ENCODE measurements around the gene SLC25A18.

Gene SLC25A18

DNA sequence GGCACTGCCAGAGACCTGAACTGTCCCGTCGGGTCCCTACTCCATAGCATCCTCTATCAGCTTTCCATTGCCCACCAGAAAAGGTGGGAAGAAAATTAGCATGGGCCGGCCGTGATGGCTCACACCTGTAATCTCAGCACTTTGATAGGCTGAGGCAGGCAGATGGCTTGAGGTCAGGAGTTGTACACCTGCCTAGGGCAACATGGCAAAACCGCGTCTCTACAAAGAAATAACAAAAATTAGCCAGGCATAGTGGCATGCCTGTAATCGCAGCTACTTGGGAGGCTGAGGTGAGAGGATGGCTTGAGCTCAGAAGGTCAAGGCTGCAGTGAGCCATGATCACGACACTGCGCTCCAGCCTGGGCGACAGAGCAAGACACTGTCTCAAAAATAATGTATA is 3.5 kb downstream of the SLC25A18 start:
- TF ChIP-seq POLR2A (IDR thresholded peaks at IDR 0.05; ENCODE audit: low read depth, low read length) (no peak), PAX5 (IDR thresholded peaks at IDR 0.05; ENCODE audit: insufficient read depth, low read length, severe bottlenecking) (no peak), POU2F2 (IDR thresholded peaks at IDR 0.05; ENCODE audit: low read depth, low read length) (no peak), SPI1 (IDR thresholded peaks at IDR 0.05; ENCODE audit: low read depth, low read length) (no peak), POLR2AphosphoS5 (IDR thresholded peaks at IDR 0.05; ENCODE audit: low read depth, low read length) (no peak), TAF1 (IDR thresholded peaks at IDR 0.05; ENCODE audit: low read depth, low read length) (no peak)
- no peak for FAIRE-seq
- DNase-seq (ENCODE audit: insufficient read length, low spot score), result no peak

DNA sequence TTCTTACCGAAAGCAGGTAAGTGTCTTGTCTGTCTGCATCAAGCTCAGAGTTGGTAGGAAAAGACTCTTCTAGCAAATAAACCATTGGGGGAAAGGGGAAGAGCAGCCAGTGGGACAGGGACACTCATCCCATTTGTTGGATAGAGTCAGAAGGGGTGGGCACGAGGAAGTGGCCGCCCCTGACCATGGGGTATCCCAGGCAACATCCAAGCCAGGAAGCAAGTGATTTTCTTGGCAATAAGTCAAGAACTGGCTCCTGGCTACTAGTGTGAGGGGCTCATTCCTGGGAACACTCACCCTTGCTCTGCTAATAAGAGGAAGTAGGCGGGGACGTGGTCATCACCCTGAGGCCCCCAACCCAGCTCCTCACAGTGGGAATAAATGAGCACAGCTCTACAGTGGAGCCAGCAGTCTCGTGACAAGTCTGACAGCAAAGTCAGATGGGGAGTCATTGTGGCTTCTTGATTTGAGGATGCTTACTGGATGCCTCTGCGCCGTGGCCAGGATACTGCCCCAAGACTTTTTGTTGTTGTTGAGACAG is 6.7 kb downstream of the SLC25A18 start:
- FAIRE-seq (no peak), DNase-seq (ENCODE audit: insufficient read length, low spot score) (no peak)
- TF ChIP-seq POU2F2 (IDR thresholded peaks at IDR 0.05; ENCODE audit: low read depth, low read length), result no peak
- TF ChIP-seq POLR2A (IDR thresholded peaks at IDR 0.05; ENCODE audit: low read depth, low read length), result no peak
- TF ChIP-seq TAF1 (IDR thresholded peaks at IDR 0.05; ENCODE audit: low read depth, low read length), result no peak
- TF ChIP-seq POLR2AphosphoS5 (IDR thresholded peaks at IDR 0.05; ENCODE audit: low read depth, low read length), result no peak
- TF ChIP-seq PAX5 (IDR thresholded peaks at IDR 0.05; ENCODE audit: insufficient read depth, low read length, severe bottlenecking), result no peak

DNA sequence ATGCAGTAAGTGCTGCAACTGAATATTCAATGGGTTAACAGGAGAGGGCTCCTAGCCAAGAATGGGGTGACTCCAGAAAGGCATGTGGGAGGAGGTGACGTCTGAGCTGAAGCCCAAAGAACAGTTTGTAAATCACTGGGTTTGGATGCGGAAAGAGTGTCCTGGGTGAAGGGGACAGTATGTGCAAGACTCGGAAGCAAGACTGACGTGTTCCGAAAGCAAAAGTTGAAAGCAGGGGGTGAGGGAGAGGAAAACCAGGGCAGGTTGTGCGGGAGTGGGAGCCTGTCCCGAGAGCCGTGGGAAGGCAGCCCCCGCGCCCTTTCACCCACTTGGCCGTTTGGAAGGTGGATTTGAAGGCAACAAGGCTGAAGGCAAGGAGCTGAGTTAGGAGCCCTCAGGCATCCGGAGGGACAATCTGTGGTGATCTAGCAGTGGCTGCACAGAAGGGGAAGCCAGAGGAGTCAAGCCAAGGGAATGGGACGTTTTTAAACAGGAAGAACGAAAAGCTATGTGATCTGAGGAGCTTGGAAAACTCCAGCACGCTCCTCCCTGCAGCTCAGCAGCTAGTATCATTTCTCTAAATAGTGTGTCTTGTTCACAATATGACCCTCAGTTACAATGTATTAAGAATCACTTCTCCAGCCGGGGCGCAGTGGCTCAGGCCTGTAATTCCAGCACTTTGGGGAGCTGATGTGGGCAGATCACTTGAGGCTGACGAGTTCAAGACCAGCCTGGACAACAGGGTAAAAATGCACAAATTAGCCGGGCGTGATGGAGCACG is 7.7 kb downstream of the SLC25A18 start:
- no peak for DNase-seq (ENCODE audit: insufficient read length, low spot score)
- TF ChIP-seq PAX5 (IDR thresholded peaks at IDR 0.05; ENCODE audit: insufficient read depth, low read length, severe bottlenecking), result no peak
- no peak for TF ChIP-seq POLR2AphosphoS5 (IDR thresholded peaks at IDR 0.05; ENCODE audit: low read depth, low read length)
- no peak for FAIRE-seq

DNA sequence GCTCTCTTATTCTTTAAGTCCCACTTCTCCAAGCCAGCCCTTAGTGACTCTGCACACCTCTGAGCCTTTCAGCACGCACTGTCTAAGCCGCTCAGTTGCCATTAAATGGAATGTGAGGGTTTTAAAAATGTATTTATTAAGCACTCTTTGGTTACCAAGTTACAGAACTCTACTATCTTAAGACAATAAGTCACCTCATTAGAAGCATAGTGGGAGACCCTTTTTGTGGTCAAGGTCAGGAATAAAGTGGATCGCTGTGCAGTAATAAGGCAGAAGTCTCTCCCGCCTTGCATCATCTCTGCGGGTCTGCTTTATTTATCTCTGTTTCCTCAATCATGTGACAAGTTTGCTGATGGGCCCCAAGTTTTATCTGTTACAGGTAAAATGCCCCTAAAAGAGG is 11.9 kb downstream of the SLC25A18 start:
- FAIRE-seq, result no peak
- no peak for DNase-seq (ENCODE audit: insufficient read length, low spot score)
- TF ChIP-seq POLR2A (IDR thresholded peaks at IDR 0.05; ENCODE audit: low read depth, low read length), result no peak
- TF ChIP-seq SPI1 (IDR thresholded peaks at IDR 0.05; ENCODE audit: low read depth, low read length), result no peak
- TF ChIP-seq PAX5 (IDR thresholded peaks at IDR 0.05; ENCODE audit: insufficient read depth, low read length, severe bottlenecking), result no peak
- no peak for TF ChIP-seq POLR2AphosphoS5 (IDR thresholded peaks at IDR 0.05; ENCODE audit: low read depth, low read length)
- no peak for TF ChIP-seq POU2F2 (IDR thresholded peaks at IDR 0.05; ENCODE audit: low read depth, low read length)
- TF ChIP-seq TAF1 (IDR thresholded peaks at IDR 0.05; ENCODE audit: low read depth, low read length), result no peak

DNA sequence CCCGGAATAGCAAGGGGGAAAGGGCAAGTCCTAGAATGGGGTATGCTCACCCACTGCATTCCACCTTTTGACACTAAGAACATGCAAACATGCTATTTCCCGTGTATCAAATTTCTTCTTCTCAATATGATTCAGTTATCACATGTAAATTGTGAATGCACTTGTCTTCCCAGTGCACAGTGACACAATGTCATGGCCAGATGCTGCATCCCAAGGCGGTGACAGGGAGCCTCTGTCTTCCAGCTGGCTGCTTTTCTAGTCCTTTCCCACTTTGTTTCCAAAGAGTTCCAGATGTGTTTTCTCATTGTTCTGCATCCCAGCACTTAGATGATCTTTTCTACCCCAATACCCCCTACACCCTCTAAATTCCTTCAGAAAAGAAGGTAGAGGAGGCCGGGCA is 12.4 kb downstream of the SLC25A18 start:
- TF ChIP-seq POLR2A (IDR thresholded peaks at IDR 0.05; ENCODE audit: low read depth, low read length), result no peak
- DNase-seq (ENCODE audit: insufficient read length, low spot score), result no peak
- no peak for FAIRE-seq

DNA sequence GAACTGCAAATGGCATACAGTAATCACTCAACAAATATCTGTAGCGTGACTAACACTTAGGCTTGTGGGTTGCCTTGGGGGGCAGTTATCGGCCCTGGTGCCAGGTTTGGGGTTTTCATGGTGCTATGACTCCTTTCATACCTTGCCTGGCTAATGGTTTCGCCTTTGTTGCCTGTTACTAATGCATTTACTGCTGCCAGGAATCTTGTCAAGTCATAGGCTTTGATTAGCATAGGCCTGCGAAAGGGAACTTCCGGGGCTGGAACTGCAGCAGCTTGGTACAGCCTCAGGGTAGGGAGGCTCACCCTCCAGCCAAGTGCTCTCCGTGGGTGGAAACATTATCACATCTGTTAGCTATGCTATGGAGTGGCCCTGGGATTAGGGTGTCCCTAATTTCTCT is 13.2 kb downstream of the SLC25A18 start:
- FAIRE-seq (peak; percentile 45), DNase-seq (ENCODE audit: insufficient read length, low spot score) (no peak)
- no peak for TF ChIP-seq POLR2A (IDR thresholded peaks at IDR 0.05; ENCODE audit: low read depth, low read length)
- TF ChIP-seq SPI1 (IDR thresholded peaks at IDR 0.05; ENCODE audit: low read depth, low read length), result no peak
- no peak for TF ChIP-seq POLR2AphosphoS5 (IDR thresholded peaks at IDR 0.05; ENCODE audit: low read depth, low read length)
- TF ChIP-seq PAX5 (IDR thresholded peaks at IDR 0.05; ENCODE audit: insufficient read depth, low read length, severe bottlenecking), result no peak
- no peak for TF ChIP-seq TAF1 (IDR thresholded peaks at IDR 0.05; ENCODE audit: low read depth, low read length)
- no peak for TF ChIP-seq POU2F2 (IDR thresholded peaks at IDR 0.05; ENCODE audit: low read depth, low read length)

DNA sequence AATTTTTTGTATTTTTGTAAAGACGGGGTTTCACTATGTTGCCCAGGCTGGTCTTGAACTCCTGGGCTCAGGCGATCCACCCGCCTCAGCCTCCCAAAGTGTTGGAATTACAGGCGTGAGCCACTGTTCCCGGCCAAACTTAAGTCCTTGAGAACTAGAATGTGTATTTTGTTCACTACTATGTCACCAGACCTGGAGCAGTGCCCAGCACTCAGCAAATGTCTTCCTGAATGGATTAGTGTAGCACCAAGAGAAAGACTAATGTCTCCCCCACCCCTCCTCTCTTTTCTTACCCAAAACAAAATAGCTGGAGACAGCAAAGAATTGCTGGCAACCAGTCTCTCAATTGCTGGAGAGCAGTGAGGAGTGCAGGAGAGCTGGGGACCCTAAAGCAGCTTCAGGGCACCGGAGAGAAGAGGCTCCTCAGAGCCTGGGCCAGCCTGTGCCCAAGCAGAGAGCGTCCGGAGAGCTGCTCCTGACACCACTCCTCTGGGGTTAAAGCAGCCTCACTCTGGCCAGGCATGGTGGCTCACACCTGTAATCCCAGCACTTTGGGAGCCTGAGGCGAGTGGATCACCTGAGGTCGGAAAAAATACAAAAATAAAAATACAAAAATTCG is 14.9 kb downstream of the SLC25A18 start:
- no peak for DNase-seq (ENCODE audit: insufficient read length, low spot score)

DNA sequence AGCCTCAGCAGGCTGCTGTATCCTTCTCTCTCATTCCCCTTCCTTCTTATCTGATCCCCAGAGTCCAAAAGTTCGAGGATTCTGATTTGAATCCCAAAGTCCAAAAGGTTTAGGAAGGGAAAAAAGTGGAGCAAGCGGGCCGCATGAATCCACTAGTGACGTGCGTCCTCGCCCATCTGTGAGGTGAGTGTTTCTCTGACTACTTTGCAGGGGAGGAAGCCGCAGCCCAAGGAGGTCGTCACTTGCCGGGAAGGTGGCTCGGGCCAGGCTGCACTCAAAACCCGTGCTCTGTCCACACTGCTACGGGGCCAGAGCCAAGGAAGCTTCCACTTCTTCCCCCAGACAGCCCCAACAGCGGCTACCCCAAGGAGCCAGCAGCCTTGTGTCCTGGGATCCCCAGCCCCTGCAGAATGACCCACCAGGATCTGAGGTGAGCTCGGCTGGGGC is 16.3 kb downstream of the SLC25A18 start:
- no peak for TF ChIP-seq POLR2A (IDR thresholded peaks at IDR 0.05; ENCODE audit: low read depth, low read length)
- no peak for TF ChIP-seq PAX5 (IDR thresholded peaks at IDR 0.05; ENCODE audit: insufficient read depth, low read length, severe bottlenecking)
- TF ChIP-seq TAF1 (IDR thresholded peaks at IDR 0.05; ENCODE audit: low read depth, low read length), result no peak
- no peak for TF ChIP-seq POLR2AphosphoS5 (IDR thresholded peaks at IDR 0.05; ENCODE audit: low read depth, low read length)
- no peak for TF ChIP-seq POU2F2 (IDR thresholded peaks at IDR 0.05; ENCODE audit: low read depth, low read length)
- TF ChIP-seq SPI1 (IDR thresholded peaks at IDR 0.05; ENCODE audit: low read depth, low read length), result no peak
- no peak for FAIRE-seq
- DNase-seq (ENCODE audit: insufficient read length, low spot score), result no peak

More for the DNA sequence above, 14.9 kb downstream of the SLC25A18 start:
- no peak for FAIRE-seq
- no peak for TF ChIP-seq TAF1 (IDR thresholded peaks at IDR 0.05; ENCODE audit: low read depth, low read length)
- TF ChIP-seq POU2F2 (IDR thresholded peaks at IDR 0.05; ENCODE audit: low read depth, low read length), result no peak
- no peak for TF ChIP-seq POLR2AphosphoS5 (IDR thresholded peaks at IDR 0.05; ENCODE audit: low read depth, low read length)
- no peak for TF ChIP-seq SPI1 (IDR thresholded peaks at IDR 0.05; ENCODE audit: low read depth, low read length)
- no peak for TF ChIP-seq PAX5 (IDR thresholded peaks at IDR 0.05; ENCODE audit: insufficient read depth, low read length, severe bottlenecking)
- TF ChIP-seq POLR2A (IDR thresholded peaks at IDR 0.05; ENCODE audit: low read depth, low read length), result no peak

DNA sequence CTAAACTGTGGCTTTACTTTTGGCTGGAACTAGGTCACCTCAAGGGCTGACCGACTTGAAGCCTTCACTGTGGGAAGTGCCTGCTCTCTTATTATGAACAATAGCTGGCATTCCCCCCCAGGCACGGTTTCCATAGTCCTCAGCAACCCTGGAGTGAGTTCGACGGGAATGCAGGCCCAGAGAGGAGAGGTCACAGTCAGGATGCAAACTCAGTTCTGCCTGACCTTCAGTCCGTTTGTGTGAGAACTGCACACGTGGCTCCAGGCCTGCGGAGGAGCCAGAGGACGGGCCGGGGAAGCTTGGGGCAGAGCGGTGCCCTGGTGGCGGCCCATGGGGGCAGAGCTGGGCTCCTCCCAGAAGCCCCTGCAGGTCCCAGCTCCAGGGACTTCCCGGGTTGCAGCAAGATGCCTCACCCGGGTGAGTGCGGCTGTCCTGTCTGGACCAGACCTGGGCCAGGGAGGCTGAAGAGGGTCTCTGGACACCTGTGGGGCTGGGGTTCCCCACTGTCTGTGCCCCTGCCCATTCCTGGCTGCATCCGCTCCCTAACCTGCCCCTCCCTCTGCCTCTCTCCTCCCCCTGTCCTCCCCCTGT is 17.2 kb downstream of the SLC25A18 start:
- DNase-seq (ENCODE audit: insufficient read length, low spot score), result no peak
- TF ChIP-seq POU2F2 (IDR thresholded peaks at IDR 0.05; ENCODE audit: low read depth, low read length), result no peak
- TF ChIP-seq PAX5 (IDR thresholded peaks at IDR 0.05; ENCODE audit: insufficient read depth, low read length, severe bottlenecking), result no peak
- no peak for TF ChIP-seq POLR2AphosphoS5 (IDR thresholded peaks at IDR 0.05; ENCODE audit: low read depth, low read length)
- no peak for TF ChIP-seq POLR2A (IDR thresholded peaks at IDR 0.05; ENCODE audit: low read depth, low read length)
- no peak for TF ChIP-seq TAF1 (IDR thresholded peaks at IDR 0.05; ENCODE audit: low read depth, low read length)
- FAIRE-seq, result no peak

Measured in GM12891 (cell line).